ENCODE measurements around the gene BDKRB1.

The BDKRB1 gene

DNA sequence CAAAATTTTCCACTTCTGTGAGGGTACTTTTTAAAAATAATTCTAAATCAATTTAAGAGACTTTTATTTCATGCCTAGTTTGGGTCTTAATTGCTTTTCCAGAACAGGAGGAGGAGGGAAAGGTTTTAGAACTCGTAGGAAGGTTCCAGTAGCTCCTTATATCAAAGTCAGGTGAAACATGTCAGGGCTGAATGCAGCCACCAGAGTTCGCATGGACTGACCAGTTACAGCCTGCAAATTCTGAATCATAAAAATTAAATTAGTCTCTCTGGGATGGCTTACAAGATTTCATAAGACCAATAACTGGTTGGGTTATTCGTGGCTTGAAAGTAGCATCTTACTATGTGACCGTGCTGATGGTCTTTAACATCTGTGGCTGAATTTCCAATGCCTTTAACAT is 397 bp downstream of the BDKRB1 start:
- Histone ChIP-seq H3K9me3 (ENCODE audit: severe bottlenecking) (no peaks in the 10 kb centered on the region), H3K36me3 (ENCODE audit: low read depth) (no peaks in the 10 kb centered on the region), H3K4me3 (ENCODE audit: severe bottlenecking) (no peak overlapping the region), H3K4me1 (ENCODE audit: insufficient read depth, poor library complexity, severe bottlenecking) (peaks cover 34% of the 10 kb centered on the region), H3K27me3 (ENCODE audit: insufficient read depth, poor library complexity, severe bottlenecking) (no peaks in the 10 kb centered on the region), H3K27ac (ENCODE audit: poor library complexity, severe bottlenecking) (peak overlapping the region; percentile 64)
- peak; percentile 60 for ATAC-seq (ENCODE audit: low read depth)
- TF ChIP-seq CTCF (IDR thresholded peaks at IDR 0.05; ENCODE audit: poor library complexity, severe bottlenecking): peak; percentile 56
- DNase-seq (ENCODE audit: low spot score): no peak

- Histone ChIP-seq H3K4me1 (ENCODE audit: insufficient read depth, poor library complexity, severe bottlenecking) (peaks cover 34% of the 10 kb centered on the region), H3K9me3 (ENCODE audit: severe bottlenecking) (no peaks in the 10 kb centered on the region), H3K27me3 (ENCODE audit: insufficient read depth, poor library complexity, severe bottlenecking) (no peaks in the 10 kb centered on the region), H3K36me3 (ENCODE audit: low read depth) (no peaks in the 10 kb centered on the region), H3K4me3 (ENCODE audit: severe bottlenecking) (no peak overlapping the region), H3K27ac (ENCODE audit: poor library complexity, severe bottlenecking) (no peak overlapping the region)
- DNase-seq (ENCODE audit: low spot score) (no peak), ATAC-seq (ENCODE audit: low read depth) (no peak)
- no peak for TF ChIP-seq CTCF (IDR thresholded peaks at IDR 0.05; ENCODE audit: poor library complexity, severe bottlenecking)
Measured at GRCh38 chr14:96257056-96257455, 1.0 kb downstream of the BDKRB1 start.

- ATAC-seq (ENCODE audit: low read depth) (no peak), DNase-seq (ENCODE audit: low spot score) (no peak)
- Histone ChIP-seq H3K27ac (ENCODE audit: poor library complexity, severe bottlenecking) (no peak overlapping the region), H3K27me3 (ENCODE audit: insufficient read depth, poor library complexity, severe bottlenecking) (no peaks in the 10 kb centered on the region), H3K4me1 (ENCODE audit: insufficient read depth, poor library complexity, severe bottlenecking) (peaks cover 31% of the 10 kb centered on the region), H3K36me3 (ENCODE audit: low read depth) (no peaks in the 10 kb centered on the region), H3K4me3 (ENCODE audit: severe bottlenecking) (no peak overlapping the region), H3K9me3 (ENCODE audit: severe bottlenecking) (no peaks in the 10 kb centered on the region)
- no peak for TF ChIP-seq CTCF (IDR thresholded peaks at IDR 0.05; ENCODE audit: poor library complexity, severe bottlenecking)
Measured at GRCh38 chr14:96257900-96258299, 1.9 kb downstream of the BDKRB1 start.

GRCh38 chr14:96260341-96260821 is 4.4 kb downstream of the BDKRB1 start:
- Histone ChIP-seq H3K9me3 (ENCODE audit: severe bottlenecking) (no peaks in the 10 kb centered on the region), H3K27ac (ENCODE audit: poor library complexity, severe bottlenecking) (no peak overlapping the region), H3K36me3 (ENCODE audit: low read depth) (no peaks in the 10 kb centered on the region), H3K4me1 (ENCODE audit: insufficient read depth, poor library complexity, severe bottlenecking) (peaks cover 15% of the 10 kb centered on the region), H3K4me3 (ENCODE audit: severe bottlenecking) (no peak overlapping the region), H3K27me3 (ENCODE audit: insufficient read depth, poor library complexity, severe bottlenecking) (no peaks in the 10 kb centered on the region)
- TF ChIP-seq CTCF (IDR thresholded peaks at IDR 0.05; ENCODE audit: poor library complexity, severe bottlenecking): no peak
- DNase-seq (ENCODE audit: low spot score) (peak; percentile 10), ATAC-seq (ENCODE audit: low read depth) (peak; percentile 44; the same call in 2 of the 3 replicates)

GRCh38 chr14:96261053-96261452 is 5.0 kb downstream of the BDKRB1 start:
- H3K4me1 ChIP-seq (ENCODE audit: insufficient read depth, poor library complexity, severe bottlenecking): peaks cover 8% of the 10 kb centered on the region
- H3K27ac ChIP-seq (ENCODE audit: poor library complexity, severe bottlenecking): no peak overlapping the region
- no peaks in the 10 kb centered on the region for H3K9me3 ChIP-seq (ENCODE audit: severe bottlenecking)
- DNase-seq (ENCODE audit: low spot score) (peak; percentile 16), ATAC-seq (ENCODE audit: low read depth) (no peak)
- TF ChIP-seq CTCF (IDR thresholded peaks at IDR 0.05; ENCODE audit: poor library complexity, severe bottlenecking): no peak
- H3K36me3 ChIP-seq (ENCODE audit: low read depth): no peaks in the 10 kb centered on the region
- H3K4me3 ChIP-seq (ENCODE audit: severe bottlenecking): no peak overlapping the region
- no peaks in the 10 kb centered on the region for H3K27me3 ChIP-seq (ENCODE audit: insufficient read depth, poor library complexity, severe bottlenecking)
